ENCODE measurements around the gene PPP1R12B.

PPP1R12B gene

GRCh38 chr1:202565890-202566602 is 217.5 kb downstream of the PPP1R12B start:
- POLR2A ChIA-PET, result no interaction called here
- H3K4me3 ChIP-seq (ENCODE audit: low read depth, low read length), result no peak overlapping the region
- TF ChIP-seq CTCF (IDR thresholded peaks at IDR 0.05; ENCODE audit: insufficient read depth, low read length, missing control alignments), result no peak
- no peak for DNase-seq (ENCODE audit: low read depth, low spot score)
- CTCF ChIA-PET, result no interaction called here

- DNase-seq (ENCODE audit: low read depth, low spot score), result no peak
- POLR2A ChIA-PET, result interaction anchor here (0.6 kb wide), 1 partner anchor 113 kb away, joined by 3 read pairs; no protein-coding TSS in a partner anchor
- CTCF ChIA-PET, result interaction anchor here (1.2 to 6.1 kb wide), 4 partner anchors 13 to 62 kb away, joined by 3 to 54 read pairs (median 9); no protein-coding TSS in a partner anchor
- H3K4me3 ChIP-seq (ENCODE audit: low read depth, low read length), result no peak overlapping the region
- TF ChIP-seq CTCF (IDR thresholded peaks at IDR 0.05; ENCODE audit: insufficient read depth, low read length, missing control alignments), result no peak
Measured at GRCh38 chr1:202567738-202568137, 219.2 kb downstream of the PPP1R12B start.

- CTCF ChIA-PET, result interaction anchor here (1.2 to 6.1 kb wide), 5 partner anchors 12 to 63 kb away, joined by 3 to 54 read pairs (median 6); no protein-coding TSS in a partner anchor
- no peak overlapping the region for H3K4me3 ChIP-seq (ENCODE audit: low read depth, low read length)
- POLR2A ChIA-PET, result interaction anchor here (1.1 kb wide), 1 partner anchor 9 kb away, joined by 5 read pairs; no protein-coding TSS in a partner anchor
- no peak for DNase-seq (ENCODE audit: low read depth, low spot score)
- TF ChIP-seq CTCF (IDR thresholded peaks at IDR 0.05; ENCODE audit: insufficient read depth, low read length, missing control alignments), result no peak
Measured at GRCh38 chr1:202568410-202568809, 219.9 kb downstream of the PPP1R12B start.

GRCh38 chr1:202568826-202569225 is 220.3 kb downstream of the PPP1R12B start:
- ChIA-PET CTCF (interaction anchor here (1.2 to 6.1 kb wide), 8 partner anchors 10 to 67 kb away, joined by 3 to 54 read pairs (median 5); no protein-coding TSS in a partner anchor), POLR2A (interaction anchor here (1.1 kb wide), 1 partner anchor 9 kb away, joined by 5 read pairs; no protein-coding TSS in a partner anchor)
- no peak for TF ChIP-seq CTCF (IDR thresholded peaks at IDR 0.05; ENCODE audit: insufficient read depth, low read length, missing control alignments)
- H3K4me3 ChIP-seq (ENCODE audit: low read depth, low read length), result no peak overlapping the region
- DNase-seq (ENCODE audit: low read depth, low spot score), result no peak

- ChIA-PET POLR2A (interaction anchor here (1.1 kb wide), 1 partner anchor 8 kb away, joined by 5 read pairs; no protein-coding TSS in a partner anchor), CTCF (interaction anchor here (0.8 to 6.1 kb wide), 11 partner anchors 11 to 227 kb away, joined by 3 to 54 read pairs (median 3); partner anchors contain the start of gene UBE2T)
- no peak for DNase-seq (ENCODE audit: low read depth, low spot score)
- H3K4me3 ChIP-seq (ENCODE audit: low read depth, low read length), result no peak overlapping the region
- TF ChIP-seq CTCF (IDR thresholded peaks at IDR 0.05; ENCODE audit: insufficient read depth, low read length, missing control alignments), result no peak
Measured at GRCh38 chr1:202569393-202570322, 221.2 kb downstream of the PPP1R12B start.

All from AG04449 (cell line).